RWPE2 (cell line): Measurements from ENCODE around the gene LTA4H.

ENCODE experiments used
- ATAC-seq: fragments of 200-7000 bp; cut with Tn5 transposase; 3 replicates; pipeline ENCODE4 v1.9.1; 2021; ENCODE audit warnings: low read depth
- DNase-seq: peaks from one replicate; pipeline ENCODE4 v3.0.0-alpha.2; 2020; ENCODE audit warnings: low spot score
- H3K27ac ChIP-seq: fragments of 450-650 bp; 2 replicates; pipeline ENCODE4 v1.5.1; 2017; ENCODE audit warnings: mild to moderate bottlenecking; ENCODE audit not compliant: poor library complexity, severe bottlenecking
- H3K27me3 ChIP-seq: fragments of 250-450 bp; sonication (Bioruptor Pico); 2 replicates; pipeline ENCODE4 v1.5.1; 2021; ENCODE audit warnings: mild to moderate bottlenecking, moderate library complexity; ENCODE audit not compliant: insufficient read depth, poor library complexity, severe bottlenecking
- H3K36me3 ChIP-seq: fragments of 250-450 bp; sonication (Bioruptor Pico); 2 replicates; pipeline ENCODE4 v1.5.1; 2020; ENCODE audit warnings: low read depth, mild to moderate bottlenecking, moderate library complexity
- H3K4me1 ChIP-seq: fragments of 250-450 bp; sonication (Bioruptor Pico); 2 replicates; pipeline ENCODE4 v1.5.1; 2021; ENCODE audit warnings: mild to moderate bottlenecking, moderate library complexity; ENCODE audit not compliant: insufficient read depth, poor library complexity, severe bottlenecking
- H3K4me3 ChIP-seq: fragments of 250-450 bp; sonication (Bioruptor Pico); 2 replicates; pipeline ENCODE4 v1.5.1; 2021; ENCODE audit warnings: mild to moderate bottlenecking, moderate library complexity; ENCODE audit not compliant: severe bottlenecking
- H3K9me3 ChIP-seq: fragments of 250-450 bp; sonication (Bioruptor Pico); 2 replicates; pipeline ENCODE4 v1.5.1; 2021; ENCODE audit warnings: mild to moderate bottlenecking, moderate library complexity; ENCODE audit not compliant: severe bottlenecking
- TF ChIP-seq, protein P1 (sequence below): fragments of 450-650 bp; IDR thresholded peaks from one replicate; pipeline ENCODE4 v1.5.1; 2017; ENCODE audit warnings: mild to moderate bottlenecking, moderate library complexity; ENCODE audit not compliant: poor library complexity, severe bottlenecking

Gene LTA4H

DNA sequence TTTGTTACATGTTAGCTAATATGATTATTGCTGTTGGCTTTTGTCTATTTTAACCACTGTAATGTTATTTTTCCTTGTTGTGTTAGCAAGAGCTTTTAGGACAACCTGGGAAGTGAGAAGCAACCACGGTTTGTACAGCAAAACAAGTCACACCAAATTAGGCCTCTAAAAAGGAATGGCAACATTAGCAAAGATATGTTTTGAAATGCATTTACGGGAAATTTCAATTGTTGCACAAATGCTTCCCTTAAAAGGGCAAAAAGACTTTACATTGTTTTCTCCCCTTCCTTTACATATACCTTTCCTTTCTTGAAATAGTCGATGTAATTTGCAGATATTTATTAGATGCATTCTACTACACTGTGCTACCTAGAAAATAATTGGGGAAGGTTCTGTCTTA is 4.1 kb upstream of the LTA4H start:
- H3K27me3 ChIP-seq: no peaks in the 10 kb centered on the region
- DNase-seq: no peak
- H3K4me3 ChIP-seq: no peak overlapping the region
- H3K4me1 ChIP-seq: peaks cover 16% of the 10 kb centered on the region
- no peak overlapping the region for H3K27ac ChIP-seq
- ATAC-seq: no peak
- TF ChIP-seq, protein P1, sequence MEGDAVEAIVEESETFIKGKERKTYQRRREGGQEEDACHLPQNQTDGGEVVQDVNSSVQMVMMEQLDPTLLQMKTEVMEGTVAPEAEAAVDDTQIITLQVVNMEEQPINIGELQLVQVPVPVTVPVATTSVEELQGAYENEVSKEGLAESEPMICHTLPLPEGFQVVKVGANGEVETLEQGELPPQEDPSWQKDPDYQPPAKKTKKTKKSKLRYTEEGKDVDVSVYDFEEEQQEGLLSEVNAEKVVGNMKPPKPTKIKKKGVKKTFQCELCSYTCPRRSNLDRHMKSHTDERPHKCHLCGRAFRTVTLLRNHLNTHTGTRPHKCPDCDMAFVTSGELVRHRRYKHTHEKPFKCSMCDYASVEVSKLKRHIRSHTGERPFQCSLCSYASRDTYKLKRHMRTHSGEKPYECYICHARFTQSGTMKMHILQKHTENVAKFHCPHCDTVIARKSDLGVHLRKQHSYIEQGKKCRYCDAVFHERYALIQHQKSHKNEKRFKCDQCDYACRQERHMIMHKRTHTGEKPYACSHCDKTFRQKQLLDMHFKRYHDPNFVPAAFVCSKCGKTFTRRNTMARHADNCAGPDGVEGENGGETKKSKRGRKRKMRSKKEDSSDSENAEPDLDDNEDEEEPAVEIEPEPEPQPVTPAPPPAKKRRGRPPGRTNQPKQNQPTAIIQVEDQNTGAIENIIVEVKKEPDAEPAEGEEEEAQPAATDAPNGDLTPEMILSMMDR: no peak
- H3K36me3 ChIP-seq: no peaks in the 10 kb centered on the region
- H3K9me3 ChIP-seq: no peaks in the 10 kb centered on the region

DNA sequence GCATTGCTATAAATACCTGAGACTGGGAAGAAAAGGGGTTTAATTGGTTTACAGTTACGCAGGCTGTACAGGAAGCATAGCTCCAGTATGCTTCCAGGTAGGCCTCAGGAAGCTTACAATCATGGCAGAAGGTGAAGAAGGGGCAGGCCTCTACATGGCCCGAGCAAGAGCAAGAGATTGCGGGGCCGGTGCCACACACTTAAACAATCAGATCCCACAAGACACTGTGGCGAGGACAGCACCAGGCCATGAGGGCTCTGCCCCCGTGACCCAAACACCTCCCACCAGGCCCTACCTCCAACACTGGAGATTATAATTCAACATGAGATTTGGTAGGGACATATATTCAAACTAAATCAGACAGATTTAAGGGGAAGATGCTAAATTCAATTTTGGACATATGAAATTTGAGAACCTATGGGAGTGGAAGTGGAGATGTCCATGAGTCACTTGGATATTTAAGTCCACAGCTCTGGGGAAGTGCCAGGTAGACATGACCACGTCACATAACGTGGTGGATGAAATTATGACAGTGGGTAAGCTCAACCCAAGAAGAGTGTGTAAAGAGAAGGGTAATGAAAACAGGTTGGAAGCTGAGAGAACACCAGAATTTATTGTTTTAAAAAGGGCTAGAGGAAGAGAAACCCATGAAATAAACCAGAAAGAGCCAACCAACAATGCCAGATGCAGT is 1.5 kb upstream of the LTA4H start:
- H3K4me3 ChIP-seq: no peak overlapping the region
- no peaks in the 10 kb centered on the region for H3K27me3 ChIP-seq
- H3K36me3 ChIP-seq: peaks cover under 1% of the 10 kb centered on the region; the same call in 1 of the 2 replicates
- peaks cover 16% of the 10 kb centered on the region for H3K4me1 ChIP-seq
- ATAC-seq (no peak), DNase-seq (no peak)
- TF ChIP-seq, protein P1: no peak
- H3K27ac ChIP-seq: no peak overlapping the region
- no peaks in the 10 kb centered on the region for H3K9me3 ChIP-seq

DNA sequence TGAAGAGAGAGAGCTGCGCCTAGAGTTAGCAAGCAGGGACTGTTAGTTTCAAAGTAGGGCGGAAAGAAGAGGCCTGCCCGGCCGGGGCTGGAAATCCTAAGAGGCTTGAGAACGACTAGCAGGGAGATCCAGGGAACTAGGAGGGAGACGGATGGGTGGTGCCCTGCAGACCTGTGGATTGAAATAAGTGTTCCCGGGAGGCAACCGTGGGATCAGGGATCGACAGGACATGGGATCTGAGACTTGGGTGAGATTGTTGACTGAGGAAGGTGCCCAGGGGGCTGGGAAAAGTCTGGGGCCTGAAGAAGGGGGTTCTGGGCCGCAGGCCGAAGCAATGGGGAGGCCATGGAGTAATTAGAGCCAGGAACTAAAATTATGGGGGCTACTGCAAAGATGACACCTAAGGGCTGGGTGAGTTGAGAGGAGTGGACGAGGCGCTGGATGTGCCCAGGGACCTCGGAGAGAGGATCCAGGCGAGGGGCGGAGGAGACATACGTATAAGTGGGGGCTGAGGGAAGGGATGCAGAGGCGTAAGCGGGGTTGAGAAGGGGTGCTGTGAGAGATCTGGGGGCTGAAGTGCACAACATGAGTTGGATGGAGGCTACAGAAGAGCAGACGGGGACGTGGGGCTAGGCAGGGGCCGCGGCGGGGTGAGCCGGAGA is 635 bp downstream of the LTA4H start:
- DNase-seq: no peak
- Histone ChIP-seq H3K4me1 (peaks cover 16% of the 10 kb centered on the region), H3K27ac (peak overlapping the region; percentile 60)

DNA sequence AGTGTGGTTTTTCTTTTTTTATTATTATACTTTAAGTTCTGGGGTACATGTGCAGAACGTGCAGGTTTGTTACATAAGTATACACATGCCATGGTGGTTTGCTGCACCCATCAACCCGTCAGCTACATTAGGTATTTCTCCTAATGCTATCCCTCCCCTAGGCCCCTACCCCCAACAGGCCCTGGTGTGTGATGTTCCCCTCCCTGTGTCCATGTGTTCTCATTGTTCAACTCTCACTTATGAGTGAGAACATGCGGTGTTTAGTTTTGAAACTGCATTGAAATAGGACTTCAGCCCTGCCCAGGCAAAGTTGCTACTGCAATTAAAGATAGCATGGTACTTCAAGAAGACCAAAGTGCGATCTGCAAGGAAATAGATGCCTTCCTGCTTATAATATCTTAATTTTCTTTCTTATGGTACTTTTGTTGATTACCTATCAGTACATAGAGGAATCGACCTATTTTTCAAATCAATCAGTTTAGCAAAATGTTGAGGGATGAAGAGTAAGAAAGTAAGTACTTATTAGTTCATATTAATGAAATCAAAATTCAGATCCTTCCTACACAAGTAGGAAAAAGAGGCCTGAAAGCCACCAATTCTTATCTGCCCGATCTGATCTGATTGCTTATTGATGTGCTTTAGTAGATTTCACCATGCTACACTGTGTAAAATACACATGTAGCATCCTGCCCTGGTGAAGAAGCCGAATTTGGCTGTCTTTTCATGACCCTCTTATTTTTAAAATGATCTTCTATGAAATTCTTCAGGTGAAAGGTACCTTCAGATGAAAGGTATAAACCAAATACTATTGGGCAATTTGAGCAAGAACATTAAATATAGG is 1.6 kb downstream of the LTA4H start:
- ATAC-seq (no peak), DNase-seq (no peak)
- H3K4me1 ChIP-seq: peaks cover 16% of the 10 kb centered on the region
- H3K9me3 ChIP-seq: no peaks in the 10 kb centered on the region
- peaks cover 8% of the 10 kb centered on the region for H3K36me3 ChIP-seq
- TF ChIP-seq, protein P1: no peak
- H3K27ac ChIP-seq: peak overlapping the region; percentile 60
- peak overlapping the region; percentile 69 for H3K4me3 ChIP-seq
- no peaks in the 10 kb centered on the region for H3K27me3 ChIP-seq

More for the DNA sequence above, 635 bp downstream of the LTA4H start:
- no peaks in the 10 kb centered on the region for H3K9me3 ChIP-seq
- TF ChIP-seq, protein P1: no peak
- ATAC-seq: peak; percentile 39
- H3K36me3 ChIP-seq: peaks cover 3% of the 10 kb centered on the region
- H3K4me3 ChIP-seq: peak overlapping the region; percentile 69
- no peaks in the 10 kb centered on the region for H3K27me3 ChIP-seq
